GM23248 (cell line): ENCODE data around the gene GRK2. TPM values are rescaled to one million over a fixed set of nuclear protein-coding genes. Genes with fewer than 3 reads are reported as not detected.

Source experiments
- DNase-seq: peaks from one replicate; pipeline ENCODE4 v3.0.0-alpha.2; 2015
- H2AFZ ChIP-seq: fragments of 200-600 bp; sonication (generic); 2 replicates; pipeline ENCODE4 v1.6.1; 2016; ENCODE audit warnings: antibody characterized with exemption
- H3F3A ChIP-seq: fragments of 200-600 bp; sonication (generic); 2 replicates; pipeline ENCODE4 v1.6.1; 2016; ENCODE audit warnings: mild to moderate bottlenecking, antibody characterized with exemption, mixed run types; ENCODE audit not compliant: insufficient read depth
- H3K27ac ChIP-seq: fragments of 200-600 bp; sonication (generic); 2 replicates; pipeline ENCODE4 v1.5.1; 2016; ENCODE audit warnings: mild to moderate bottlenecking
- H3K27me3 ChIP-seq: fragments of 200-600 bp; sonication (generic); replicated peaks from 2 replicates; pipeline ENCODE4 v1.6.1; 2016; ENCODE audit warnings: mild to moderate bottlenecking; ENCODE audit not compliant: insufficient read depth
- H3K36me3 ChIP-seq: fragments of 200-600 bp; sonication (generic); 2 replicates; pipeline ENCODE4 v1.6.1; 2016; ENCODE audit warnings: low read depth, mild to moderate bottlenecking
- H3K4me1 ChIP-seq: fragments of 200-600 bp; sonication (generic); 2 replicates; pipeline ENCODE4 v1.6.1; 2016; ENCODE audit warnings: mild to moderate bottlenecking; ENCODE audit not compliant: insufficient read depth
- H3K4me2 ChIP-seq: fragments of 200-600 bp; sonication (generic); one replicate; pipeline ENCODE4 v1.6.1; 2016; ENCODE audit warnings: mild to moderate bottlenecking; ENCODE audit not compliant: unreplicated experiment
- H3K4me3 ChIP-seq: fragments of 200-600 bp; sonication (generic); 2 replicates; pipeline ENCODE4 v1.5.1; 2016; ENCODE audit warnings: mild to moderate bottlenecking
- H3K79me2 ChIP-seq: fragments of 200-600 bp; sonication (generic); 2 replicates; pipeline ENCODE4 v1.6.1; 2016; ENCODE audit warnings: mild to moderate bottlenecking; ENCODE audit not compliant: insufficient read depth
- H3K9ac ChIP-seq: fragments of 200-600 bp; sonication (generic); 2 replicates; pipeline ENCODE4 v1.6.1; 2016; ENCODE audit warnings: mild to moderate bottlenecking
- H3K9me2 ChIP-seq: fragments of 200-600 bp; sonication (generic); 2 replicates; pipeline ENCODE4 v1.6.1; 2016; ENCODE audit warnings: mixed run types, mild to moderate bottlenecking, moderate library complexity; ENCODE audit not compliant: insufficient read depth
- H3K9me3 ChIP-seq: fragments of 200-600 bp; sonication (generic); one replicate; pipeline ENCODE4 v1.6.1; 2017; ENCODE audit warnings: low read depth
- H4K20me1 ChIP-seq: fragments of 200-600 bp; sonication (generic); 2 replicates; pipeline ENCODE4 v1.6.0; 2016; ENCODE audit not compliant: insufficient read depth
- EZH2 ChIP-seq: fragments of 200-600 bp; sonication (generic); IDR thresholded peaks from 2 replicates; pipeline ENCODE4 v1.6.1; 2018; ENCODE audit warnings: antibody characterized with exemption, mild to moderate bottlenecking; ENCODE audit not compliant: insufficient read depth, poor library complexity, severe bottlenecking
- EZH2phosphoT487 ChIP-seq: fragments of 200-600 bp; sonication (generic); IDR thresholded peaks from 2 replicates; pipeline ENCODE4 v1.6.1; 2018; ENCODE audit warnings: antibody characterized with exemption, moderate library complexity, mild to moderate bottlenecking, low read depth; ENCODE audit not compliant: insufficient read depth
- WGBS, 2 experiments: methylation state at CpG; one replicate each; pipeline ENCODE4 v1.1.6; 2015 to 2017; ENCODE audit warnings: low lambda C conversion rate in 2 of 2, low coverage in 1 of 2; ENCODE audit errors: missing lambda C conversion rate in 2 of 2; 5-methylcytosine and 5-hydroxymethylcytosine counted together
- in situ Hi-C: fragments of 300-500 bp; cut with MboI; formaldehyde crosslinking; loops from 2 replicates; pipeline ENCODE4 v1.15.0; 2020
- polyA plus RNA-seq: library from polyadenylated mRNA; unstranded; fragments of >200 nt; fragmentation: Nextera tagmentation; extraction: Ambion mirVana; gene quantifications from 2 replicates; pipeline ENCODE4 v1.2.1, GENCODE V29; 2016
- total RNA-seq: library from RNA; depleted of rRNA; stranded (reverse); fragments of >200 nt; shearing (Covaris generic); gene quantifications from 2 replicates; pipeline ENCODE4 v1.2.3, GENCODE V29; 2014

GRK2 gene
- total and polyA plus RNA-seq, 2 experiments from 2014 or later, result 7.8 to 43.0 TPM

DNA sequence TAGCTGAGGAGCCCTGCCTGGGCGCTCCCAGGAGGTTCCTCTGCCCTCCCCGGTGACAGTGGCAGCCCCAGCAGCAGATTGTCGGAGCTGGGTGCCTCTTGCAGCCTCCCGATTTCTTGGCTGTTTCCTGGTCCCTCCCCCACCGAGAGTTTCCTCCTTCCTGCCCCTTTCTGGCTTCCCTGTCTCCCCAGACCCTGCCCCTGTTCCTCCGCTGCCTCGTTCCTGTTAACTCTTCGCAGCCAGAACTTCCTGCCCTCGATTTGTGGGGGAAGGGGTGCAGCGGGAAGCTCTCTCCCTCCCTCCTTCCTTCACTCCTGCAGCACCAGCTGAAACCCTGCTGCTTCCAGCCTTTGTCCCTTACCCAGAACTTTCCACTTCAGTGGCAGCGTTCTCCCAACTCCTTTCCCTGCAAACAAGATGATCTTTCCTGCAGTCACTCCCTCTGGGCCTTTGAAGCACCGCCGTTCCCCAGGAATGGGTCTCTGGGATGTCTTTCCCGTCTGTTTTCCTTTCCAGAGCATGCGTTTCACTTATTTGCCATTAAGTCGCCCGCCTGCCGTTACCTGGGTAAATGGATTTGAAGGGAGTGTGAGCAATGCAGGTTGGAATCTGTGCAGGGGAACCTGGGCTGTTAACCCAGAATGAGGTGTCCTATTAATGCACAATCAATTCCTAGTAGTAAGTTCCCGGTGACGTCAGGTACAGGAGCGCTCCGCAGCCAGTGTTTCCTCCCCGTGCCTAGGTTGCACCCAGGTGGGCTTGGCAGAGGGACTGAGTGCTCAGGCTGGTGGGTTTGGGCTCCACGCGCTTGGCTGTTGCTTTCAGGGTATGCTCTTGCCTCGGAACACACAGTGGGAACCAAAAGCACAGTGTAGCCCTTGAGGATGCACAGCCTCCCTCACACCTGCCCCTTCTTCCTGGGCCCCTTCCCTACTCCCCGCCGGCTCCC lies 4.3 kb downstream of the GRK2 start:
- Histone ChIP-seq H3F3A (0 out of 2 replicates have a peak, but pooled peaks cover 6% of the 10 kb centered on the region), H3K9me2 (no peaks in the 10 kb centered on the region), H3K9ac (peak overlapping the region; percentile 7; the same call in 1 of the 2 replicates), H3K4me1 (peaks cover 23% of the 10 kb centered on the region), H4K20me1 (no peaks in the 10 kb centered on the region), H3K79me2 (peaks cover 94% of the 10 kb centered on the region), H3K27me3 (no peaks in the 10 kb centered on the region), H3K4me3 (0 out of 2 replicates have a peak overlapping the region, but pooled peaks have one; percentile 26), H3K4me2 (peak overlapping the region; percentile 49), H3K9me3 (no peaks in the 10 kb centered on the region), H2AFZ (no peak overlapping the region), H3K36me3 (no peaks in the 10 kb centered on the region), H3K27ac (no peak overlapping the region)
- TF ChIP-seq EZH2phosphoT487 (no peak), EZH2 (no peak)
- DNase-seq, result no peak
- WGBS, 2 experiments, result 58 to 61% methylated on average over 28 of the region's 28 CpGs
- in situ Hi-C loops, result no loop called here

DNA sequence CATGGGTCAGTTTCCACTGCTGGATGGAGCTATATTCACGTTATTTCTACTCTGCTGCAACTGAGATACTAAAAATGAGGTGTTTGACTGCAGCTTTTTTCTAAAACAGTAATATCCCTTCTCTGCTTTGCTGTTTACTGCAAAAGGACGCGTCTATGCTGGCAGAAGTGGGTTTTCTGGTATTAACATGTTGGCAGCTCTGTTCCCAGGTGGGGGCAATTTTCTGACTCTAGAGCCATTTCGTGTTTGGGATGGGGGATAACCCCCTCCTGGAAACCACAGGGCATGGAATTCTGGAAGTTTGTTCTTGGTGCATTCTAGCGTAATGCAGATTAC lies 4.9 kb downstream of the GRK2 start:
- in situ Hi-C loops, result no loop called here
- DNase-seq, result no peak
- H4K20me1 ChIP-seq, result no peaks in the 10 kb centered on the region
- H3K4me1 ChIP-seq, result peaks cover 18% of the 10 kb centered on the region
- TF ChIP-seq EZH2phosphoT487 (no peak), EZH2 (no peak)
- H2AFZ ChIP-seq, result no peak overlapping the region
- no peaks in the 10 kb centered on the region for H3K27me3 ChIP-seq
- 89 to 93% methylated on average over 5 of the region's 5 CpGs for WGBS, 2 experiments
- no peak overlapping the region for H3K9ac ChIP-seq
- peaks cover 96% of the 10 kb centered on the region for H3K79me2 ChIP-seq
- no peak overlapping the region for H3K27ac ChIP-seq
- H3K4me2 ChIP-seq, result no peak overlapping the region
- no peaks in the 10 kb centered on the region for H3K9me3 ChIP-seq
- H3K9me2 ChIP-seq, result no peaks in the 10 kb centered on the region
- 0 out of 2 replicates have a peak, but pooled peaks cover 6% of the 10 kb centered on the region for H3F3A ChIP-seq
- no peaks in the 10 kb centered on the region for H3K36me3 ChIP-seq
- no peak overlapping the region for H3K4me3 ChIP-seq

DNA sequence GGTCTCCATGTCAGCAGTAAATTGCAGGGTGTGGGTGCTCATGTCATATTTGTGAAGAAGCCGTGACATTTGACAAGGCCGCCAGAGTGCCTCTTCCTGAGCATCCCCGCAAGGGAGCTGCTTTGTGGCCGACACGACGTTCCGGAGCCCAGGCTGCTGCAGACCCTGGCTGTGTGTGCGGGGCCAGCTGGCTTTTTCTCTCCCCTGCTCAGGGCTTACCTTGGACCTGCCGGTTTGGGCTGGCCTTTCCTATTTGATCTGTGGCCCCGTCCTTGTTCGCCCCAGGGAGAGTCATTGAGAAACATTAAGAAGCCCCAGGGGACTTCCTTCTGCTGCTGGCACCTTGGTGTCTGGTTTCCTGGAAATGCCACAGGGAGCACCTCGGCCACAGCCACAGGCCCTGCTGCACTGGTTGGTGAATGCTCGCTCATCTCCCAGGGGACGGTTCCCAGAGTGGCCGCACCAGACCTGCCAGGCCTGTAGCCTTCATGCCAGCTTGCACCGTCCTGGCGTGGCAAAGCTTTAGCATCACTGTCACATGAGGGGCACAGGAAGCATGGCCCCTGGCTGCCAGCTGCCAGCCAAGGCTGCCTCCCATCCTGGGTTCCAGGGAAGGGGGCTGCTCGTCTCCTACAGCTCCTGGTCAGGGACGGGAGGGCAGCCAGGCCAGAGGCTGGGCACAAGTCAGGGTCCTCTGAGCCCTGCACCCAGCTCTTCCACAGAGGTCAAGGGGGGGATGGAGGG lies 5.4 kb downstream of the GRK2 start:
- in situ Hi-C loops, result no loop called here
- H3K27me3 ChIP-seq, result no peaks in the 10 kb centered on the region
- H3K4me2 ChIP-seq, result no peak overlapping the region
- H3K79me2 ChIP-seq, result peaks cover 100% of the 10 kb centered on the region
- H2AFZ ChIP-seq, result no peak overlapping the region
- WGBS, 2 experiments, result 83 to 91% methylated on average over 12 to 19 of the region's 19 CpGs
- H3K9ac ChIP-seq, result no peak overlapping the region
- H3K4me1 ChIP-seq, result peaks cover 20% of the 10 kb centered on the region
- peaks cover 10% of the 10 kb centered on the region; the same call in 1 of the 2 replicates for H3F3A ChIP-seq
- H3K27ac ChIP-seq, result no peak overlapping the region
- H3K9me2 ChIP-seq, result no peaks in the 10 kb centered on the region
- H4K20me1 ChIP-seq, result no peaks in the 10 kb centered on the region
- DNase-seq, result no peak
- no peaks in the 10 kb centered on the region for H3K36me3 ChIP-seq
- TF ChIP-seq EZH2phosphoT487 (no peak), EZH2 (no peak)
- H3K4me3 ChIP-seq, result no peak overlapping the region
- no peaks in the 10 kb centered on the region for H3K9me3 ChIP-seq

DNA sequence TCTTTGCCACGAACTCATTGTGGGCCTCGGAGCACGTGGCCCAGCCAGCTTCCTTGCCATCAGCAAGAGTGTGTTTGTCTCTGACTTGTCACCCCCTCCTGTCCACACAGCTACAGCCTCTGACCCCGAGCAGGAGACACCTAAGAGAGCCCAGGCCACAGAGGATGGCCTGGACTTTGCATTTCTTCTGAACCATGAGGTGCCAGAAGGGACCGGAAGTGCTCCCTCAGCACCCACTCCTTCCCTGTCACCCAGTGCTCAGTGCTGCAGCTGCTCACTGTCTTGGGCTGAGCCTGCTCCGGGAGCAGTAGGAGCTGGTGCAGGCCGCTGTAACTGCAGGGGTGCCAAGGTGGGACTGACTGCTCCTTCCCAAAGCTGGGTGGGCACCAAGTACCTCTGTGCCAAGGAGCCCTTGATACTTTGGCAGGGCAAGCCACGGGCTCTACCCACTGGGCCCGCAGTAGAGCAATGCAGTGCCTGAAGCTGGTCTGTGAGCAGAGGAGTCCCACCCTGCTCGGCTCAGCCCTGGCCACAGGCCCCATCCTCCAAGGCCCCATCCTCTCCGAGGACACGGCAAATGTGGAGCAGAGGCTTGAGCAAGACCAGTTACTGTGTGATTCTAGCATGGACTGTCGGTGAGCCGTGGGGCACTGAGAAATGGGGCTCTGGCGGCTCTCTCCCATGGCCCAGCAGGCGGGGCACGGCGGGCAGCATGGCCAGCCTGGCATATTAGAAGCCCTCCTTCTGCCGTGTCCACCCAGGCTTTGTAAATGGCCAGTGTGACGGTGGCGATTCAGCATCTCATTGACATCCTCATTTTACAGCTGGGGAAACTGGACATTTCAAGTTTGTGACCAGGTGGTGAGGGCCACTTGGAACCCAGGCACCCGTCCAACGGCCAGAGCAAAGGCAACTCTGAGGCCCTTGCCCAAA lies 6.3 kb downstream of the GRK2 start:
- Histone ChIP-seq H3K9ac (no peak overlapping the region), H3K4me2 (no peak overlapping the region), H2AFZ (no peak overlapping the region), H3F3A (peaks cover 15% of the 10 kb centered on the region; the same call in 1 of the 2 replicates), H3K27me3 (no peaks in the 10 kb centered on the region), H3K4me1 (peaks cover 24% of the 10 kb centered on the region), H3K9me2 (no peaks in the 10 kb centered on the region), H3K27ac (no peak overlapping the region), H4K20me1 (no peaks in the 10 kb centered on the region), H3K79me2 (peaks cover 98% of the 10 kb centered on the region), H3K4me3 (no peak overlapping the region), H3K9me3 (no peaks in the 10 kb centered on the region), H3K36me3 (no peaks in the 10 kb centered on the region)
- in situ Hi-C loops, result no loop called here
- no peak for TF ChIP-seq EZH2phosphoT487
- TF ChIP-seq EZH2, result no peak
- DNase-seq, result no peak
- 67 to 68% methylated on average over 23 of the region's 23 CpGs for WGBS, 2 experiments
